ENCODE results near the gene MRNIP. TPM values are rescaled to one million over a fixed set of nuclear protein-coding genes. Genes with fewer than 3 reads are reported as not detected.

MRNIP gene
- total RNA-seq, 1 experiment from 2014 or later = 33.6 TPM

GRCh38 chr5:179805529-179806249 is 52.9 kb downstream of the MRNIP start:
- Histone ChIP-seq H3K4me1 (ENCODE audit: low read length) (peaks cover 30% of the 10 kb centered on the region), H2AFZ (ENCODE audit: low read length) (no peak overlapping the region; the same call in 1 of the 2 replicates), H3K9me2 (replicated peaks; ENCODE audit: insufficient read depth, low read length) (no peaks in the 10 kb centered on the region), H3K36me3 (ENCODE audit: insufficient read depth, low read length) (no peaks in the 10 kb centered on the region), H4K20me1 (ENCODE audit: insufficient read depth, low read depth, low read length) (peaks cover 9% of the 10 kb centered on the region; the same call in 1 of the 2 replicates), H3K4me3 (ENCODE audit: low read length) (peak overlapping the region; percentile 89), H3K79me2 (ENCODE audit: low read length) (peaks cover 16% of the 10 kb centered on the region), H3K9ac (ENCODE audit: low read length) (peak overlapping the region; percentile 95), H3K4me2 (ENCODE audit: low read depth, low read length, poor library complexity, severe bottlenecking) (peak overlapping the region; percentile 80), H3K9me3 (ENCODE audit: low read length) (no peaks in the 10 kb centered on the region), H3K27ac (ENCODE audit: low read length) (peak overlapping the region; percentile 37; the same call in 1 of the 2 replicates), H3K27me3 (ENCODE audit: low read length) (no peaks in the 10 kb centered on the region)
- peak; percentile 87 for DNase-seq

GRCh38 chr5:179805070-179805528 is 53.5 kb downstream of the MRNIP start:
- Histone ChIP-seq H3K4me1 (ENCODE audit: low read length) (peaks cover 30% of the 10 kb centered on the region), H3K79me2 (ENCODE audit: low read length) (peaks cover 16% of the 10 kb centered on the region), H3K27me3 (ENCODE audit: low read length) (no peaks in the 10 kb centered on the region), H3K9ac (ENCODE audit: low read length) (peak overlapping the region; percentile 95), H2AFZ (ENCODE audit: low read length) (no peak overlapping the region), H3K4me2 (ENCODE audit: low read depth, low read length, poor library complexity, severe bottlenecking) (peak overlapping the region; percentile 80), H3K36me3 (ENCODE audit: insufficient read depth, low read length) (no peaks in the 10 kb centered on the region), H3K9me2 (replicated peaks; ENCODE audit: insufficient read depth, low read length) (no peaks in the 10 kb centered on the region), H4K20me1 (ENCODE audit: insufficient read depth, low read depth, low read length) (peaks cover 9% of the 10 kb centered on the region; the same call in 1 of the 2 replicates), H3K9me3 (ENCODE audit: low read length) (no peaks in the 10 kb centered on the region), H3K27ac (ENCODE audit: low read length) (no peak overlapping the region), H3K4me3 (ENCODE audit: low read length) (peak overlapping the region; percentile 89)
- DNase-seq = no peak

- H3K27me3 ChIP-seq (ENCODE audit: low read length) = no peaks in the 10 kb centered on the region
- H3K4me2 ChIP-seq (ENCODE audit: low read depth, low read length, poor library complexity, severe bottlenecking) = peak overlapping the region; percentile 80
- H4K20me1 ChIP-seq (ENCODE audit: insufficient read depth, low read depth, low read length) = peaks cover 9% of the 10 kb centered on the region; the same call in 1 of the 2 replicates
- H2AFZ ChIP-seq (ENCODE audit: low read length) = no peak overlapping the region
- H3K9ac ChIP-seq (ENCODE audit: low read length) = peak overlapping the region; percentile 95
- H3K9me3 ChIP-seq (ENCODE audit: low read length) = no peaks in the 10 kb centered on the region
- H3K4me1 ChIP-seq (ENCODE audit: low read length) = peaks cover 30% of the 10 kb centered on the region
- DNase-seq = no peak
- no peaks in the 10 kb centered on the region for H3K9me2 ChIP-seq (replicated peaks; ENCODE audit: insufficient read depth, low read length)
- H3K27ac ChIP-seq (ENCODE audit: low read length) = no peak overlapping the region
- peaks cover 16% of the 10 kb centered on the region for H3K79me2 ChIP-seq (ENCODE audit: low read length)
- H3K36me3 ChIP-seq (ENCODE audit: insufficient read depth, low read length) = no peaks in the 10 kb centered on the region
- peak overlapping the region; percentile 89; the same call in 1 of the 2 replicates for H3K4me3 ChIP-seq (ENCODE audit: low read length)
Observed at GRCh38 chr5:179804555-179804947, 54.1 kb downstream of the MRNIP start.

- peak; percentile 55 for DNase-seq
- Histone ChIP-seq H3K4me2 (ENCODE audit: low read depth, low read length, poor library complexity, severe bottlenecking) (peak overlapping the region; percentile 80), H4K20me1 (ENCODE audit: insufficient read depth, low read depth, low read length) (peaks cover 9% of the 10 kb centered on the region; the same call in 1 of the 2 replicates), H3K4me3 (ENCODE audit: low read length) (no peak overlapping the region; the same call in 1 of the 2 replicates), H3K9me3 (ENCODE audit: low read length) (no peaks in the 10 kb centered on the region), H3K79me2 (ENCODE audit: low read length) (peaks cover 16% of the 10 kb centered on the region), H3K9me2 (replicated peaks; ENCODE audit: insufficient read depth, low read length) (no peaks in the 10 kb centered on the region), H3K27me3 (ENCODE audit: low read length) (no peaks in the 10 kb centered on the region), H3K27ac (ENCODE audit: low read length) (no peak overlapping the region), H3K9ac (ENCODE audit: low read length) (peak overlapping the region; percentile 39; the same call in 1 of the 2 replicates), H3K4me1 (ENCODE audit: low read length) (peaks cover 30% of the 10 kb centered on the region), H3K36me3 (ENCODE audit: insufficient read depth, low read length) (no peaks in the 10 kb centered on the region), H2AFZ (ENCODE audit: low read length) (no peak overlapping the region)
Observed at GRCh38 chr5:179803651-179804554, 54.7 kb downstream of the MRNIP start.

- DNase-seq = no peak
- H3K27ac ChIP-seq (ENCODE audit: low read length) = no peak overlapping the region
Observed at GRCh38 chr5:179802950-179803562, 55.6 kb downstream of the MRNIP start.

GRCh38 chr5:179802207-179802883 is 56.3 kb downstream of the MRNIP start:
- Histone ChIP-seq H3K4me2 (ENCODE audit: low read depth, low read length, poor library complexity, severe bottlenecking) (no peak overlapping the region), H3K36me3 (ENCODE audit: insufficient read depth, low read length) (no peaks in the 10 kb centered on the region), H3K4me1 (ENCODE audit: low read length) (peaks cover 30% of the 10 kb centered on the region), H3K27me3 (ENCODE audit: low read length) (no peaks in the 10 kb centered on the region), H4K20me1 (ENCODE audit: insufficient read depth, low read depth, low read length) (peaks cover 9% of the 10 kb centered on the region; the same call in 1 of the 2 replicates), H3K9ac (ENCODE audit: low read length) (no peak overlapping the region), H3K4me3 (ENCODE audit: low read length) (no peak overlapping the region), H3K9me2 (replicated peaks; ENCODE audit: insufficient read depth, low read length) (no peaks in the 10 kb centered on the region), H3K9me3 (ENCODE audit: low read length) (no peaks in the 10 kb centered on the region), H3K27ac (ENCODE audit: low read length) (no peak overlapping the region), H2AFZ (ENCODE audit: low read length) (no peak overlapping the region), H3K79me2 (ENCODE audit: low read length) (peaks cover 9% of the 10 kb centered on the region)
- no peak for DNase-seq

More at GRCh38 chr5:179802950-179803562, 55.6 kb downstream of the MRNIP start:
- Histone ChIP-seq H3K4me1 (ENCODE audit: low read length) (peaks cover 30% of the 10 kb centered on the region), H3K4me3 (ENCODE audit: low read length) (no peak overlapping the region), H3K79me2 (ENCODE audit: low read length) (peaks cover 12% of the 10 kb centered on the region), H3K9ac (ENCODE audit: low read length) (no peak overlapping the region), H3K36me3 (ENCODE audit: insufficient read depth, low read length) (no peaks in the 10 kb centered on the region), H3K4me2 (ENCODE audit: low read depth, low read length, poor library complexity, severe bottlenecking) (no peak overlapping the region), H3K9me2 (replicated peaks; ENCODE audit: insufficient read depth, low read length) (no peaks in the 10 kb centered on the region), H2AFZ (ENCODE audit: low read length) (no peak overlapping the region), H3K9me3 (ENCODE audit: low read length) (no peaks in the 10 kb centered on the region), H3K27me3 (ENCODE audit: low read length) (no peaks in the 10 kb centered on the region), H4K20me1 (ENCODE audit: insufficient read depth, low read depth, low read length) (peaks cover 9% of the 10 kb centered on the region; the same call in 1 of the 2 replicates)

GRCh38 chr5:179801304-179802206 is 57.1 kb downstream of the MRNIP start:
- peak; percentile 90 for DNase-seq
- Histone ChIP-seq H3K9me2 (replicated peaks; ENCODE audit: insufficient read depth, low read length) (no peaks in the 10 kb centered on the region), H3K27me3 (ENCODE audit: low read length) (no peaks in the 10 kb centered on the region), H3K4me3 (ENCODE audit: low read length) (no peak overlapping the region), H4K20me1 (ENCODE audit: insufficient read depth, low read depth, low read length) (peaks cover 9% of the 10 kb centered on the region; the same call in 1 of the 2 replicates), H3K4me2 (ENCODE audit: low read depth, low read length, poor library complexity, severe bottlenecking) (no peak overlapping the region), H3K9ac (ENCODE audit: low read length) (no peak overlapping the region), H3K9me3 (ENCODE audit: low read length) (no peaks in the 10 kb centered on the region), H2AFZ (ENCODE audit: low read length) (no peak overlapping the region), H3K79me2 (ENCODE audit: low read length) (peaks cover 9% of the 10 kb centered on the region), H3K36me3 (ENCODE audit: insufficient read depth, low read length) (no peaks in the 10 kb centered on the region), H3K27ac (ENCODE audit: low read length) (no peak overlapping the region), H3K4me1 (ENCODE audit: low read length) (peaks cover 33% of the 10 kb centered on the region)
